ENCODE measurements around the gene GLCCI1.

Gene GLCCI1

DNA sequence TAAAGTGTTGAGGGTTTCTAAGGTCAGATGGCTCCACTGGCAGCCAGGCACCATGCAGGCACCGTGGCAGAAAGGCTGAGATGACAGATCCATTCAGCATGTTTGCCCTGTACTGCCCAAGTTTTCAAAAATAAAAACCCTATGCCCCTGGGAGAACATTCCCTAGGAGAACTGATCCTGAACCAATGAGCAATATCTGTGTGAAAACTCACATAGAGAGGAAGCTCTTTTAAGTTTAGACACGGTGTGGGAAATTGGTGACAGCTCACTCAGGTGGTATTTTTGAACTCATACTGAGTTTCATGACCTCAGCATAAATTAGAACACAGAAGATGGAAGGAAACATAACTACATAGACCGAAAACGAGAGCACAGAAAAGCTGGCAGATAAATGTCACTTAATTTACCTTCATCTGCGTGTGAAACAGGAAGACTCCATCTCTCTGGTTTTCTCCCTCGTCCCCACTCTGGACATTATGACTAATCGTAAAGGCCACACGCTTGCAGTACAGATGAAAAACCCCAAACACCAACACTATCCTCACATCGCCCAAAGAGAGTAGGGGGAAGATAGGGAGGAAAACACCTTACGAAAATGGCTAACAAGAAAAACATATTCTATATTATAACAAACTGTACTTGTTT lies 165.6 kb downstream of the GLCCI1 start:
- H3K9ac ChIP-seq (ENCODE audit: low read length), result no peak overlapping the region
- no peak overlapping the region for H3K14ac ChIP-seq (ENCODE audit: low read length)
- H2BK12ac ChIP-seq (ENCODE audit: low read length), result no peak overlapping the region
- no peak overlapping the region for H2AFZ ChIP-seq (ENCODE audit: insufficient read depth, low read length, poor library complexity)
- no peak overlapping the region for H3K4me2 ChIP-seq (ENCODE audit: low read length)
- H3K79me2 ChIP-seq (ENCODE audit: control insufficient read depth, insufficient read depth, low read length, poor library complexity), result no peaks in the 10 kb centered on the region
- H3K4me1 ChIP-seq (ENCODE audit: control insufficient read depth in 1 of 2, insufficient read depth in 2 of 2, low read length in 2 of 2), result no peaks in the 10 kb centered on the region
- H3K18ac ChIP-seq (ENCODE audit: low read length), result no peak overlapping the region
- no peak overlapping the region for H4K8ac ChIP-seq (ENCODE audit: low read depth, low read length)
- H3K4ac ChIP-seq (ENCODE audit: low read depth, low read length), result no peak overlapping the region
- H3K36me3 ChIP-seq (ENCODE audit: control insufficient read depth in 1 of 2, insufficient read depth in 2 of 2, low read length in 2 of 2), result no peaks in the 10 kb centered on the region
- no peak overlapping the region for H3K23ac ChIP-seq (ENCODE audit: low read length)
- H3K27ac ChIP-seq (ENCODE audit: low read depth, low read length), result no peak overlapping the region
- H3K27me3 ChIP-seq (ENCODE audit: insufficient read depth, low read length), result no peaks in the 10 kb centered on the region
- H4K12ac ChIP-seq (ENCODE audit: low read depth, low read length), result no peak overlapping the region
- DNase-seq, result no peak
- H3K79me1 ChIP-seq (ENCODE audit: low read length), result no peaks in the 10 kb centered on the region
- peaks cover 2% of the 10 kb centered on the region for H3K9me3 ChIP-seq (ENCODE audit: insufficient read depth, low read depth, low read length)
- H3K4me3 ChIP-seq (ENCODE audit: low read depth, low read length), result no peak overlapping the region
- H2BK5ac ChIP-seq (ENCODE audit: low read depth, low read length, poor library complexity), result no peak overlapping the region
- no peak overlapping the region for H2AK5ac ChIP-seq (ENCODE audit: low read length)
- WGBS (ENCODE audit: extremely low coverage, insufficient coverage, insufficient read length), result no CpG with 5 or more reads among the region's 10 CpGs
- no peak overlapping the region for H4K91ac ChIP-seq (ENCODE audit: low read depth, low read length)
- H2BK120ac ChIP-seq (ENCODE audit: insufficient read depth, low read length, poor library complexity), result no peak overlapping the region

DNA sequence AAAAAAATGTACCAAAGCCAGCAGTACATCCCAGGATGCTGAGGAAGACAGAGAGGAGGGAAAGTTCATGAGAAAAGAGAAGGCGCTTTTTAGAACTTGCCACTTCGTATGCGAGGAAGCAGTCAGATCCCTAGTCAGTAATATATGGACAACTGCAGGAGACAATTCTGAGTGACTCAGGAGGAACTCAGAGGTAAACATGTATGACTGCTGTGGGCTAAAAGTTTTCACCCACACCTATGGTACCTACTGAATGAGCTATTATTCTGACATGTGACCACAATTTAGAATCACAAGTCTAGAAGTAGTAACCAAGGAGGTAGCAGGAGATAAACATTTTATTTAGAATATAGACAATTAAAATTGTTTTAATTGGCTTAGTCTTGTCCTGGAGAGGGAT lies 166.8 kb downstream of the GLCCI1 start:
- Histone ChIP-seq H2BK120ac (ENCODE audit: insufficient read depth, low read length, poor library complexity) (no peak overlapping the region), H2BK12ac (ENCODE audit: low read length) (no peak overlapping the region), H2AK5ac (ENCODE audit: low read length) (no peak overlapping the region), H4K91ac (ENCODE audit: low read depth, low read length) (no peak overlapping the region), H3K9ac (ENCODE audit: low read length) (no peak overlapping the region), H3K14ac (ENCODE audit: low read length) (no peak overlapping the region), H3K4me1 (ENCODE audit: control insufficient read depth in 1 of 2, insufficient read depth in 2 of 2, low read length in 2 of 2) (no peaks in the 10 kb centered on the region), H3K9me3 (ENCODE audit: insufficient read depth, low read depth, low read length) (no peaks in the 10 kb centered on the region), H3K23ac (ENCODE audit: low read length) (no peak overlapping the region), H3K36me3 (ENCODE audit: control insufficient read depth in 1 of 2, insufficient read depth in 2 of 2, low read length in 2 of 2) (no peaks in the 10 kb centered on the region), H2BK5ac (ENCODE audit: low read depth, low read length, poor library complexity) (no peak overlapping the region), H3K4me3 (ENCODE audit: low read depth, low read length) (no peak overlapping the region), H3K4ac (ENCODE audit: low read depth, low read length) (no peak overlapping the region), H2AFZ (ENCODE audit: insufficient read depth, low read length, poor library complexity) (no peak overlapping the region), H3K27me3 (ENCODE audit: insufficient read depth, low read length) (no peaks in the 10 kb centered on the region), H4K8ac (ENCODE audit: low read depth, low read length) (no peak overlapping the region), H3K79me1 (ENCODE audit: low read length) (no peaks in the 10 kb centered on the region), H4K12ac (ENCODE audit: low read depth, low read length) (no peak overlapping the region), H3K27ac (ENCODE audit: low read depth, low read length) (no peak overlapping the region), H3K79me2 (ENCODE audit: control insufficient read depth, insufficient read depth, low read length, poor library complexity) (no peaks in the 10 kb centered on the region), H3K4me2 (ENCODE audit: low read length) (no peak overlapping the region), H3K18ac (ENCODE audit: low read length) (no peak overlapping the region)
- no CpG with 5 or more reads among the region's 3 CpGs for WGBS (ENCODE audit: extremely low coverage, insufficient coverage, insufficient read length)
- no peak for DNase-seq

- H3K18ac ChIP-seq (ENCODE audit: low read length), result no peak overlapping the region
- no peak overlapping the region for H2AK5ac ChIP-seq (ENCODE audit: low read length)
- no peak overlapping the region for H3K14ac ChIP-seq (ENCODE audit: low read length)
- H4K8ac ChIP-seq (ENCODE audit: low read depth, low read length), result no peak overlapping the region
- H3K79me1 ChIP-seq (ENCODE audit: low read length), result no peaks in the 10 kb centered on the region
- no peak overlapping the region for H3K23ac ChIP-seq (ENCODE audit: low read length)
- no peak overlapping the region for H2AFZ ChIP-seq (ENCODE audit: insufficient read depth, low read length, poor library complexity)
- no peak overlapping the region for H3K27ac ChIP-seq (ENCODE audit: low read depth, low read length)
- no peak for DNase-seq
- no peak overlapping the region for H3K4ac ChIP-seq (ENCODE audit: low read depth, low read length)
- no peak overlapping the region for H3K4me2 ChIP-seq (ENCODE audit: low read length)
- H3K4me1 ChIP-seq (ENCODE audit: control insufficient read depth in 1 of 2, insufficient read depth in 2 of 2, low read length in 2 of 2), result no peaks in the 10 kb centered on the region
- H4K12ac ChIP-seq (ENCODE audit: low read depth, low read length), result no peak overlapping the region
- H2BK120ac ChIP-seq (ENCODE audit: insufficient read depth, low read length, poor library complexity), result no peak overlapping the region
- H3K27me3 ChIP-seq (ENCODE audit: insufficient read depth, low read length), result no peaks in the 10 kb centered on the region
- no peaks in the 10 kb centered on the region for H3K9me3 ChIP-seq (ENCODE audit: insufficient read depth, low read depth, low read length)
- no peaks in the 10 kb centered on the region for H3K79me2 ChIP-seq (ENCODE audit: control insufficient read depth, insufficient read depth, low read length, poor library complexity)
- H3K9ac ChIP-seq (ENCODE audit: low read length), result no peak overlapping the region
- no peak overlapping the region for H4K91ac ChIP-seq (ENCODE audit: low read depth, low read length)
- no peak overlapping the region for H2BK12ac ChIP-seq (ENCODE audit: low read length)
- no peak overlapping the region for H3K4me3 ChIP-seq (ENCODE audit: low read depth, low read length)
- H2BK5ac ChIP-seq (ENCODE audit: low read depth, low read length, poor library complexity), result no peak overlapping the region
- WGBS (ENCODE audit: extremely low coverage, insufficient coverage, insufficient read length), result no CpG with 5 or more reads among the region's 12 CpGs
- H3K36me3 ChIP-seq (ENCODE audit: control insufficient read depth in 1 of 2, insufficient read depth in 2 of 2, low read length in 2 of 2), result no peaks in the 10 kb centered on the region
Measured at GRCh38 chr7:8136051-8136730, 167.6 kb downstream of the GLCCI1 start.

Measured in trophoblast cell (in vitro differentiated cells and primary cell).